ENCODE results near the gene SRSF5. TPM values are rescaled to one million over a fixed set of nuclear protein-coding genes. Genes with fewer than 3 reads are reported as not detected.

The SRSF5 gene
- polyA plus RNA-seq, 3 donors: 410 to 554 (median 502) TPM

DNA sequence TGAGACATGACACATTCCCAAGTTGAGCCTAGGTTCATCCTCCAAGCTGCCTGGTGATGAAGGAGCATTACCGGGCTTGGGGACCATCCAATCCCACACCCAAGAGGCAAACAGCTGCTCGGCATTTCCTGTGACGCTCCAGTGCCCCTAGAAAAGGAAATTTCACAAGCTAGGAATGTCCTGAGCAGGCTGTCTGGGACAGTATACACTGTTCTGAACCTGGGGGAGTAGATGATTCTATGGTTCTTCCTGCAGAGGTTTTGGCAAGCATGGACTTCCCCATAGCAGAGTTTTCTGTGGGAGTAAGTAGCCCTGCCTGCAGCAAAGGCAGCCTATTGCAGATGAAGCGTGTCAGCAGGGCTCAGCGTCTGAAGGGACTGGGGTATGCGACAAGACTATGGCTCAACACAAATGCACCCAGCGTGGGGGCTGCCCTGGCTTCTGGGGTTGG is 47.4 kb upstream of the SRSF5 start:
- Histone ChIP-seq H3K9ac (ENCODE audit: insufficient read depth, low read length, poor library complexity, severe bottlenecking) (no peak overlapping the region), H2AFZ (ENCODE audit: insufficient read depth, low read depth, low read length, poor library complexity, severe bottlenecking) (no peak overlapping the region), H3K36me3 (replicated peaks in 1 of 2; ENCODE audit: control insufficient read depth in 1 of 2, insufficient read depth in 2 of 2, low read length in 2 of 2) (peaks cover 2% of the 10 kb centered on the region in 2 donors), H3K4me1 (ENCODE audit: control insufficient read depth in 1 of 2, insufficient read depth in 2 of 2, low read length in 2 of 2) (peaks cover 35 to 40% of the 10 kb centered on the region in 2 donors), H4K20me1 (ENCODE audit: insufficient read depth, low read length) (peaks cover 25% of the 10 kb centered on the region), H3K79me2 (ENCODE audit: insufficient read depth, low read length) (no peaks in the 10 kb centered on the region), H3K27me3 (ENCODE audit: control insufficient read depth in 2 of 2, insufficient read depth in 2 of 2, low read length in 2 of 2) (no peaks in the 10 kb centered on the region), H3K4me2 (replicated peaks; ENCODE audit: extremely low read depth, low read length, poor library complexity, severe bottlenecking) (no peak overlapping the region), H3K4me3 (replicated peaks in 1 of 3; ENCODE audit: low read depth in 2 of 3, low read length in 3 of 3) (no peak overlapping the region), H3K9me3 (replicated peaks in 1 of 2; ENCODE audit: control insufficient read depth in 1 of 2, insufficient read depth in 1 of 2, low read length in 2 of 2) (no peaks in the 10 kb centered on the region), H3K27ac (ENCODE audit: low read depth in 1 of 2, low read length in 2 of 2) (peak overlapping the region; percentile 7 to 29)
- DNase-seq: peak; percentile 55 to 98 (median 65)
- peaks cover 12 to 16% of the 10 kb centered on the region in 2 donors for H3K36me3 Mint-ChIP-seq
- TF ChIP-seq, protein P1, sequence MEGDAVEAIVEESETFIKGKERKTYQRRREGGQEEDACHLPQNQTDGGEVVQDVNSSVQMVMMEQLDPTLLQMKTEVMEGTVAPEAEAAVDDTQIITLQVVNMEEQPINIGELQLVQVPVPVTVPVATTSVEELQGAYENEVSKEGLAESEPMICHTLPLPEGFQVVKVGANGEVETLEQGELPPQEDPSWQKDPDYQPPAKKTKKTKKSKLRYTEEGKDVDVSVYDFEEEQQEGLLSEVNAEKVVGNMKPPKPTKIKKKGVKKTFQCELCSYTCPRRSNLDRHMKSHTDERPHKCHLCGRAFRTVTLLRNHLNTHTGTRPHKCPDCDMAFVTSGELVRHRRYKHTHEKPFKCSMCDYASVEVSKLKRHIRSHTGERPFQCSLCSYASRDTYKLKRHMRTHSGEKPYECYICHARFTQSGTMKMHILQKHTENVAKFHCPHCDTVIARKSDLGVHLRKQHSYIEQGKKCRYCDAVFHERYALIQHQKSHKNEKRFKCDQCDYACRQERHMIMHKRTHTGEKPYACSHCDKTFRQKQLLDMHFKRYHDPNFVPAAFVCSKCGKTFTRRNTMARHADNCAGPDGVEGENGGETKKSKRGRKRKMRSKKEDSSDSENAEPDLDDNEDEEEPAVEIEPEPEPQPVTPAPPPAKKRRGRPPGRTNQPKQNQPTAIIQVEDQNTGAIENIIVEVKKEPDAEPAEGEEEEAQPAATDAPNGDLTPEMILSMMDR (IDR thresholded peaks at IDR 0.05): no peak
- H3K27me3 Mint-ChIP-seq (ENCODE audit: low read depth in 3 of 3): peaks cover 0 to 3% (median 2%) of the 10 kb centered on the region in 3 donors
- intact Hi-C loops (cut with micrococcal nuclease): no loop called here
- H3K27ac Mint-ChIP-seq: peak overlapping the region; percentile 21 to 86 (median 64)
- H3K4me3 Mint-ChIP-seq: no peak overlapping the region
- no peaks in the 10 kb centered on the region for H3K9me3 Mint-ChIP-seq
- WGBS (ENCODE audit: insufficient coverage): 18% methylated on average over 5 of the region's 7 CpGs
- peaks cover 44% of the 10 kb centered on the region for H3K4me1 Mint-ChIP-seq

DNA sequence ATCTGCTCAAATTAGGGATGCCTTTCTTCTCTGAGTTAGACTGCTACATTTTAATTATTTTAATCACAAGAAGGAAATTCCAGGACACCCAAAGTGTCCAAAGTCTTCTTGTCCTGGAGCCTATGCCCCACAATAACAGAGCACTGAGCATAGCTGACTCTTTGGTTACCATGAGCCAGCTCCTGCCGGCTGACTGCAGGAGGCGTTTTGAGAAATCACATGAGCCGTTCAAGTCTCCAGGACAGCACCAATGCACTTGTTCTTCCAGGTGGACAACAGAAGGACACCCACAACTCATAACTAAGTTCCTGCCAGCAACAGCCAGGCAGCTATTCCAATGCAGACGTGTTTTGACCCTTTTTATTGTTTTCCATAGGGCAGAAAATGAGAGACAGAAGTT is 46.0 kb upstream of the SRSF5 start:
- H3K27me3 Mint-ChIP-seq (ENCODE audit: low read depth in 3 of 3): peaks cover 0 to 3% (median 0%) of the 10 kb centered on the region in 3 donors
- peaks cover 47% of the 10 kb centered on the region for H3K4me1 Mint-ChIP-seq
- no peak overlapping the region for H3K27ac ChIP-seq (ENCODE audit: low read depth in 1 of 2, low read length in 2 of 2)
- no peaks in the 10 kb centered on the region for H3K27me3 ChIP-seq (ENCODE audit: control insufficient read depth in 2 of 2, insufficient read depth in 2 of 2, low read length in 2 of 2)
- 94% methylated on average over 3 of the region's 4 CpGs for WGBS (ENCODE audit: insufficient coverage)
- no peak overlapping the region for H3K4me2 ChIP-seq (replicated peaks; ENCODE audit: extremely low read depth, low read length, poor library complexity, severe bottlenecking)
- H3K36me3 Mint-ChIP-seq: peaks cover 6 to 7% of the 10 kb centered on the region in 2 donors
- H3K9ac ChIP-seq (ENCODE audit: insufficient read depth, low read length, poor library complexity, severe bottlenecking): no peak overlapping the region
- intact Hi-C loops (cut with micrococcal nuclease): no loop called here
- H3K9me3 Mint-ChIP-seq: no peaks in the 10 kb centered on the region
- peaks cover 41 to 47% of the 10 kb centered on the region in 2 donors for H3K4me1 ChIP-seq (ENCODE audit: control insufficient read depth in 1 of 2, insufficient read depth in 2 of 2, low read length in 2 of 2)
- no peak overlapping the region for H3K27ac Mint-ChIP-seq
- no peak for DNase-seq
- H4K20me1 ChIP-seq (ENCODE audit: insufficient read depth, low read length): peaks cover 19% of the 10 kb centered on the region
- no peaks in the 10 kb centered on the region for H3K9me3 ChIP-seq (replicated peaks in 1 of 2; ENCODE audit: control insufficient read depth in 1 of 2, insufficient read depth in 1 of 2, low read length in 2 of 2)
- no peaks in the 10 kb centered on the region for H3K36me3 ChIP-seq (replicated peaks in 1 of 2; ENCODE audit: control insufficient read depth in 1 of 2, insufficient read depth in 2 of 2, low read length in 2 of 2)
- no peak overlapping the region for H2AFZ ChIP-seq (ENCODE audit: insufficient read depth, low read depth, low read length, poor library complexity, severe bottlenecking)
- H3K4me3 ChIP-seq (replicated peaks in 1 of 3; ENCODE audit: low read depth in 2 of 3, low read length in 3 of 3): no peak overlapping the region
- TF ChIP-seq, protein P1 (IDR thresholded peaks at IDR 0.05): no peak
- H3K4me3 Mint-ChIP-seq: no peak overlapping the region
- H3K79me2 ChIP-seq (ENCODE audit: insufficient read depth, low read length): no peaks in the 10 kb centered on the region

Measured in CD14-positive monocyte (primary cell).